AG04450 (cell line): ENCODE data around the gene LEFTY1. TPM values are rescaled to one million over a fixed set of nuclear protein-coding genes. Genes with fewer than 3 reads are reported as not detected.

ENCODE experiments used
- CTCF ChIA-PET: fragments of 300-600, 350-600 bp; formaldehyde crosslinking; extraction: SDS; loops from one replicate; lab custom pipeline; 2022; ENCODE audit warnings: antibody characterized with exemption, inconsistent platforms; lab: Charles Lee
- POLR2A ChIA-PET: fragments of 350-600 bp; formaldehyde crosslinking; extraction: SDS; loops from one replicate; lab custom pipeline; 2021; ENCODE audit warnings: antibody characterized with exemption, inconsistent platforms; lab: Yijun Ruan, JAX
- DNase-seq: peaks from one replicate; pipeline ENCODE4 v3.0.0-alpha.2; 2011; ENCODE audit warnings: low read depth, low spot score
- H3K27ac ChIP-seq: one replicate; pipeline ENCODE4 v1.5.1; 2012; ENCODE audit warnings: low read depth, low read length, control low read depth
- H3K27me3 ChIP-seq: one replicate; pipeline ENCODE4 v1.6.0; 2012; ENCODE audit warnings: low read length; ENCODE audit not compliant: control insufficient read depth, insufficient read depth
- H3K4me3 ChIP-seq: 2 replicates; pipeline ENCODE4 v1.5.1; 2011; ENCODE audit warnings: mild to moderate bottlenecking, low read depth, low read length, control low read depth
- H3K9me3 ChIP-seq: 2 replicates; pipeline ENCODE4 v1.5.1; 2012; ENCODE audit warnings: low read length; ENCODE audit not compliant: control insufficient read depth, insufficient read depth
- polyA plus RNA-seq: library from polyadenylated mRNA; depleted of rRNA; stranded (reverse); fragments of >200 nt; gene quantifications from 2 replicates; pipeline ENCODE4 v1.2.3, GENCODE V29; 2011
- TF ChIP-seq, protein P1 (sequence below): IDR thresholded peaks from 2 replicates; pipeline ENCODE4 v1.5.1; 2011; ENCODE audit warnings: low read depth, low read length, control low read depth, inconsistent platforms

Gene LEFTY1
- polyA plus RNA-seq, 1 experiment: 0.05 TPM

DNA sequence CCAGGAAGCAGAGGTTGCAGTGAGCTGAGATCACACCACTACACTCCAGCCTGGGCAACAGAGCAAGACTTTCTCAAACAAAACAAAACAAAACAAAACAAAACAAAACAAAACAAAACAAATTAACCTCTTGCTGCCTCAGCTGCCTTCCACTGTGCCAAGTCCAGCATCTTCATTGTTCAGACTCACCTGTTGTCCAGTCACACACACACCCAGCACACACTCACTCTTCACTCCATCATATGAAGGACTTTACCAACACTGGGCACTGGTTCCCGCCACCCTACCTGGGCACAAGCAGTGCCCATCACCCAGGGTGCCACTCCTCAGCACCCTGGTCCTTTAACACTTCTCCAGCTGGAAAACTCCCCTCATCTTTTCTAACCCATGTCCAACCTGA is 20.5 kb upstream of the LEFTY1 start:
- Histone ChIP-seq H3K27ac (no peak overlapping the region), H3K27me3 (no peaks in the 10 kb centered on the region), H3K9me3 (peaks cover 3% of the 10 kb centered on the region; the same call in 1 of the 2 replicates), H3K4me3 (no peak overlapping the region)
- DNase-seq: no peak
- TF ChIP-seq, protein P1, sequence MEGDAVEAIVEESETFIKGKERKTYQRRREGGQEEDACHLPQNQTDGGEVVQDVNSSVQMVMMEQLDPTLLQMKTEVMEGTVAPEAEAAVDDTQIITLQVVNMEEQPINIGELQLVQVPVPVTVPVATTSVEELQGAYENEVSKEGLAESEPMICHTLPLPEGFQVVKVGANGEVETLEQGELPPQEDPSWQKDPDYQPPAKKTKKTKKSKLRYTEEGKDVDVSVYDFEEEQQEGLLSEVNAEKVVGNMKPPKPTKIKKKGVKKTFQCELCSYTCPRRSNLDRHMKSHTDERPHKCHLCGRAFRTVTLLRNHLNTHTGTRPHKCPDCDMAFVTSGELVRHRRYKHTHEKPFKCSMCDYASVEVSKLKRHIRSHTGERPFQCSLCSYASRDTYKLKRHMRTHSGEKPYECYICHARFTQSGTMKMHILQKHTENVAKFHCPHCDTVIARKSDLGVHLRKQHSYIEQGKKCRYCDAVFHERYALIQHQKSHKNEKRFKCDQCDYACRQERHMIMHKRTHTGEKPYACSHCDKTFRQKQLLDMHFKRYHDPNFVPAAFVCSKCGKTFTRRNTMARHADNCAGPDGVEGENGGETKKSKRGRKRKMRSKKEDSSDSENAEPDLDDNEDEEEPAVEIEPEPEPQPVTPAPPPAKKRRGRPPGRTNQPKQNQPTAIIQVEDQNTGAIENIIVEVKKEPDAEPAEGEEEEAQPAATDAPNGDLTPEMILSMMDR: no peak
- POLR2A ChIA-PET: no interaction called here
- CTCF ChIA-PET: interaction anchor here (1.7 to 4.3 kb wide), 2 partner anchors 136 to 435 kb away, joined by 4 to 27 read pairs; no protein-coding TSS in a partner anchor

DNA sequence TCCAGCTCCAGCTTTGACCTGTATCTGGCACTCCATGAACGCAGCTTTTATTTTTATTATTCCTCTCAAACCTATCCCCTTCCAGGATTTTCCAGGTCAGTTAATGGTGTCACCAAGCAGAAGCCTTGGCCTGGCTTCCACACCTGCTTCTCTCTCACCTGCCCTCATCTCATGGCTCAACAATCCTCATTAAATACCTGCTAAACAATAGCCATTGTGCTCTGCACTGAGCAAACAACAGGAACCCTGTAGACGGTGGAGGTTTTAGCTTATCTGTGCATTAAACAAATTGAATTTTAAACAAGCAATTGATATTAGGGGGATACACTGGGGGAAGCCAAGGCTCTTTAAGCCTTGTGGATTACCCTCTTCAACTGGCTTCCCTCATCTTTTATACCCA is 19.8 kb upstream of the LEFTY1 start:
- ChIA-PET CTCF (interaction anchor here (0.6 to 4.3 kb wide), 3 partner anchors 136 to 434 kb away, joined by 3 to 27 read pairs (median 4); no protein-coding TSS in a partner anchor), POLR2A (no interaction called here)
- Histone ChIP-seq H3K4me3 (no peak overlapping the region), H3K9me3 (peaks cover 3% of the 10 kb centered on the region; the same call in 1 of the 2 replicates), H3K27ac (no peak overlapping the region), H3K27me3 (no peaks in the 10 kb centered on the region)
- TF ChIP-seq, protein P1: no peak
- no peak for DNase-seq

DNA sequence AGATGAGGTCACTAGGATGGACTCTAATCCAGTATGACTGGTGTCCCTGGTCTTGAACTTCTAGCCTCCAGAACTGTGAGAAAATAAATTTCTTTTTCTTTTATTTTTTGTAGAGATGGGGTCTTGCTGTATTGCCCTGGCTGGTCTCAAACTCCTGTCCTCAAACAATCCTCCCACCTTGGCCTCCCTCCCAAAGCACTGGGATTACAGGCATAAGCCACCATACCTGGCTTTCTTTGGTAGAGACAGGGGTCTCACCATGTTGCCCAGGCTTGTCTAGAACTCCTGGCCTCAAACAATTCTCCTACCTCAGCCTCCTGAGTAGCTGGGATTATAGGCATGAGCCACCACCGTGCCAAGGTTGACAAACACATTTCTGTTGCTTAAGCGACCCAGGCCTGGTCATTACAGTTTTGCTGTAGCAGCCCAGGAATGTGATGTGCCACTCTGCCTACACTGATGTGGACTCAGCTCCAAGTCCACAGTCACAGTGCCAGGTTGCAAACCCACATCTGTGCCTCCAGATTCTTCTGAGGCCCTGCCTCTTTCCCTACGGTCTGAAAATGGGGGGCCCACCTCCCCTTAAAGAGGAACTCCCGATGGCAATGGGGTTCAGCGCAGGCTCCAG is 19.2 kb upstream of the LEFTY1 start:
- peaks cover 3% of the 10 kb centered on the region; the same call in 1 of the 2 replicates for H3K9me3 ChIP-seq
- CTCF ChIA-PET: interaction anchor here (0.6 to 2.5 kb wide), 2 partner anchors 433 kb away, joined by 3 to 8 read pairs; no protein-coding TSS in a partner anchor
- POLR2A ChIA-PET: no interaction called here
- no peak overlapping the region for H3K27ac ChIP-seq
- no peak overlapping the region for H3K4me3 ChIP-seq
- DNase-seq: no peak
- TF ChIP-seq, protein P1: no peak
- no peaks in the 10 kb centered on the region for H3K27me3 ChIP-seq

DNA sequence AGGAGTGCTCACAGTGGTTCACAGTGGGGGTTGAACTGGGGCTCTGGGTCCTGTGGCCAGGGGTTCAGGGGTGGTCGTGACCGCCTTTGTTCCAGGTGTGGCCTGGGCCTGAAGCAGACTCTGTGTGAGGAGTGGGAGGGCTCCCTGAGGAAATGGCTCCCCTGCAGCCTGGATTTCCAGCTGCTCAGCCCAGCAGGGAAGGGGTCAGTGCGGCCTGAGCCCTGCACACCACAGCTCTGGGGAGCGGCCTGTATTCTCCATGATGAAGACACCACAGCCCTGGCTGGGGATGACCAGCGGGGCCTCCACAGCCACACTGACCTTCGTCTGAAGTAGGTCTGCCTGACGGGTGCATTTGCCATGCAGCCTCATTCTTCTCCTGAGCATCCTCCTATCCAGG is 18.4 kb upstream of the LEFTY1 start:
- TF ChIP-seq, protein P1: no peak
- POLR2A ChIA-PET: no interaction called here
- Histone ChIP-seq H3K27ac (no peak overlapping the region), H3K27me3 (no peaks in the 10 kb centered on the region), H3K9me3 (peaks cover 3% of the 10 kb centered on the region; the same call in 1 of the 2 replicates), H3K4me3 (no peak overlapping the region)
- DNase-seq: no peak
- CTCF ChIA-PET: interaction anchor here (2.5 kb wide), 1 partner anchor 433 kb away, joined by 8 read pairs; no protein-coding TSS in a partner anchor

DNA sequence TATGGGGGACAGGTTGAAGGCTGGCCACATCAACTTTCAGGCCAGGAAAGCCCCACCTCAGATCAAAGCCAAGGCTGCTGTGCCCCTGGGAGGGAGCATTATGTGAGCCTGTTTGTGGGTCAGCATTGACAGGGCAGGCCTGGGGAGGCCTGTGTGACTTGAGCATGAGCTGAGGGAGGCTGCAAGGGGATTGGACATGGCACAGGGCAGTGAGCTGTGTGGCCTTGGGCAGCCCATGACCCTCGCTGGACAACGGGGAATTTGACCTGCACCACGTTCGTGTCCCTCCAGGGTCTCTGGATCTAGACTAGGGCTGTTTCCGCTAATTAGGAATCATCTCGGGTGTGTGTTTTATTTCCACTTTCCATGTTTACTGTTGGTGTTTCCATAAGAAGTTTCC is 17.5 kb upstream of the LEFTY1 start:
- no peak for DNase-seq
- POLR2A ChIA-PET: interaction anchor here (0.6 kb wide), 2 partner anchors 67 to 279 kb away, joined by 4 to 5 read pairs; no protein-coding TSS in a partner anchor
- no peak overlapping the region for H3K4me3 ChIP-seq
- no peaks in the 10 kb centered on the region for H3K27me3 ChIP-seq
- TF ChIP-seq, protein P1: no peak
- peaks cover 3% of the 10 kb centered on the region; the same call in 1 of the 2 replicates for H3K9me3 ChIP-seq
- H3K27ac ChIP-seq: no peak overlapping the region
- CTCF ChIA-PET: interaction anchor here (0.8 to 2.5 kb wide), 2 partner anchors 24 to 432 kb away, joined by 4 to 8 read pairs; partner anchors contain the start of gene TMEM63A
